K562 (cell line): ENCODE measurements around the gene CAPZA1. TPM values are rescaled to one million over a fixed set of nuclear protein-coding genes. Genes with fewer than 3 reads are reported as not detected.
A peak's percentile ranks its signal among the peaks of the same experiment; 100 is the strongest.

Source experiments
- CBFA2T2 ChIP-seq: fragments of 450-650 bp; conservative IDR thresholded peaks from 2 replicates; pipeline ENCODE4 v1.6.1; 2017; ENCODE audit warnings: mild to moderate bottlenecking
- CBFB ChIP-seq: sonication (generic); formaldehyde crosslinking; IDR thresholded peaks from 2 replicates; pipeline ENCODE4 v1.4.0; 2020; ENCODE audit warnings: mild to moderate bottlenecking, missing genetic modification reagents
- ELF2 ChIP-seq: fragments of 250-450 bp; sonication (Bioruptor Pico); IDR thresholded peaks from 2 replicates; pipeline ENCODE4 v1.5.0; 2021; ENCODE audit warnings: mild to moderate bottlenecking
- HDAC3 ChIP-seq: fragments of 450-650 bp; IDR thresholded peaks from 2 replicates; pipeline ENCODE4 v1.6.1; 2018; ENCODE audit warnings: borderline replicate concordance, mild to moderate bottlenecking, moderate library complexity; ENCODE audit not compliant: partially characterized antibody
- HOMEZ ChIP-seq: fragments of 250-450 bp; sonication (Bioruptor Pico); IDR thresholded peaks from 2 replicates; pipeline ENCODE4 v1.4.0; 2020; ENCODE audit warnings: mild to moderate bottlenecking, moderate library complexity
- LCOR ChIP-seq: sonication (generic); formaldehyde crosslinking; IDR thresholded peaks from 2 replicates; pipeline ENCODE4 v1.8.0; 2022; ENCODE audit warnings: mild to moderate bottlenecking, missing genetic modification reagents
- NCOA1 ChIP-seq: fragments of 450-650 bp; IDR thresholded peaks from 2 replicates; pipeline ENCODE4 v1.6.1; 2016; ENCODE audit warnings: low read depth
- NFYB ChIP-seq: IDR thresholded peaks from 2 replicates; pipeline ENCODE4 v1.6.1; 2011; ENCODE audit warnings: mild to moderate bottlenecking, moderate library complexity; ENCODE audit not compliant: insufficient read length; ENCODE audit errors: extremely low read depth
- PREB ChIP-seq: sonication (generic); formaldehyde crosslinking; IDR thresholded peaks from 2 replicates; pipeline ENCODE4 v1.8.1; 2023; ENCODE audit warnings: mild to moderate bottlenecking, missing genetic modification reagents
- PURB ChIP-seq: sonication (generic); formaldehyde crosslinking; IDR thresholded peaks from 2 replicates; pipeline ENCODE4 v1.9.0; 2021; ENCODE audit warnings: low read depth, mild to moderate bottlenecking, missing genetic modification reagents
- RBBP5 ChIP-seq: fragments of 200-600 bp; sonication (generic); IDR thresholded peaks from 2 replicates; pipeline ENCODE4 v1.6.1; 2012; ENCODE audit warnings: borderline replicate concordance, mild to moderate bottlenecking, low read length, control low read depth, inconsistent platforms; ENCODE audit not compliant: insufficient read depth, poor library complexity, severe bottlenecking
- SIX5 ChIP-seq, 2 experiments: IDR thresholded peaks; 2 replicates each; pipeline ENCODE4 v1.6.1; 2011; ENCODE audit warnings: low read length in 2 of 2, borderline replicate concordance in 1 of 2, low read depth in 1 of 2, mild to moderate bottlenecking in 1 of 2, moderate library complexity in 1 of 2; ENCODE audit not compliant: insufficient read depth in 1 of 2
- SMARCA4 ChIP-seq: fragments of 450-650 bp; IDR thresholded peaks from 2 replicates; pipeline ENCODE4 v1.6.1; 2016
- SREBF1 ChIP-seq: fragments of 150-350 bp; IDR thresholded peaks from 2 replicates; pipeline ENCODE4 v1.6.1; 2014; ENCODE audit warnings: antibody characterized with exemption, low read depth, low read length, borderline replicate concordance
- THAP7 ChIP-seq: fragments of 250-450 bp; sonication (Bioruptor Pico); IDR thresholded peaks from 2 replicates; pipeline ENCODE4 v1.5.0; 2021
- ZBTB34 ChIP-seq: fragments of 250-450 bp; sonication (Bioruptor Pico); IDR thresholded peaks from 2 replicates; pipeline ENCODE4 v1.8.0; 2021; ENCODE audit warnings: mild to moderate bottlenecking, moderate library complexity
- ZFP30 ChIP-seq: fragments of 250-450 bp; sonication (Bioruptor Pico); IDR thresholded peaks from 2 replicates; pipeline ENCODE4 v1.8.0; 2022; ENCODE audit warnings: moderate library complexity, mild to moderate bottlenecking, inconsistent platforms, borderline replicate concordance
- ZNF143 ChIP-seq: sonication (generic); formaldehyde crosslinking; IDR thresholded peaks from 2 replicates; pipeline ENCODE4 v1.9.0; 2022; ENCODE audit warnings: mild to moderate bottlenecking, missing genetic modification reagents
- ZNF175 ChIP-seq: fragments of 200-800 bp; sonication (Bioruptor generic); IDR thresholded peaks from 2 replicates; pipeline ENCODE4 v1.6.1; 2016; ENCODE audit warnings: low read depth, mild to moderate bottlenecking, missing genetic modification characterization, missing compliant biosample characterization
- ZNF316 ChIP-seq: fragments of 450-650 bp; IDR thresholded peaks from 2 replicates; pipeline ENCODE4 v1.6.1; 2016
- ZNF395 ChIP-seq: fragments of 200-800 bp; sonication (Bioruptor generic); IDR thresholded peaks from 2 replicates; pipeline ENCODE4 v1.6.1; 2017; ENCODE audit warnings: missing genetic modification characterization, missing compliant biosample characterization
- polyA plus RNA-seq, 8 experiments: library from polyadenylated mRNA; depleted of rRNA in 4 of 8; stranded (reverse) in 5 of 8; unstranded in 3 of 8; fragments of >200 nt; fragmentation: Nextera tagmentation in 2 of 8; fragmentation: Illumina TruSeq in 1 of 8; extraction: Ambion mirVana in 2 of 8; extraction: Trizol in 1 of 8; gene quantifications; 2 replicates each; pipeline versions ENCODE4 v1.2.1 to v1.2.3, GENCODE V29; 2011 to 2014; ENCODE audit warnings: inconsistent platforms in 1 of 8, missing spikeins in 1 of 8
- total RNA-seq, 7 experiments: library from RNA; depleted of rRNA in 6 of 7; stranded (reverse); fragments of >200 nt in 6 of 7; fragmentation: Illumina TruSeq in 2 of 7; extraction: Trizol in 2 of 7; gene quantifications; 2 replicates each; pipeline versions ENCODE4 v1.2.1 to v1.2.3, GENCODE V29; 2011 to 2021; ENCODE audit warnings: low replicate concordance in 1 of 7

Gene CAPZA1
- total and polyA plus RNA-seq, 9 of the 15 experiments (the other 6 are each of a cell fraction or from before 2014, with no cell fraction given), result 237 to 1,020 (median 306) TPM

GRCh38 chr1:112625696-112626095 is 6.1 kb downstream of the CAPZA1 start (continued):
- TF ChIP-seq HOMEZ (no peak), LCOR (CRISPR knock-in tag) (no peak), NCOA1 (no peak), NFYB (no peak), ZNF395 (CRISPR knock-in tag) (no peak; the same call in 1 of the 2 replicates), HDAC3 (no peak), CBFB (no peak), CBFA2T2 (peak; percentile 62; the same call in 1 of the 2 replicates), ZNF316 (peak; percentile 74), PURB (no peak), SIX5 (IDR thresholded peaks at IDR 0.05; ENCODE audit: borderline replicate concordance in 1 of 2, insufficient read depth in 1 of 2, low read depth in 1 of 2, low read length in 2 of 2) (no peak), ZFP30 (CRISPR knock-in tag) (no peak), ZBTB34 (CRISPR knock-in tag) (no peak), RBBP5 (no peak), ZNF143 (no peak), ZNF175 (CRISPR knock-in tag) (no peak), THAP7 (CRISPR knock-in tag) (no peak), ELF2 (no peak), PREB (no peak), SREBF1 (no peak), SMARCA4 (peak; percentile 47; the same call in 1 of the 2 replicates)
